ENCODE data around the gene PKP2. TPM values are rescaled to one million over a fixed set of nuclear protein-coding genes. Genes with fewer than 3 reads are reported as not detected.

Gene PKP2
- total and polyA plus RNA-seq, 2 experiments from 2014 or later = 60.0 to 62.4 TPM

- no peak overlapping the region for H3K4me3 ChIP-seq
- no peaks in the 10 kb centered on the region for H3K36me3 ChIP-seq (replicated peaks; ENCODE audit: insufficient read depth, low read depth)
- peaks cover 68% of the 10 kb centered on the region for H3K79me2 ChIP-seq
- no peak overlapping the region for H3K27ac ChIP-seq
- no peak for TF ChIP-seq EZH2phosphoT487 (IDR thresholded peaks at IDR 0.05; ENCODE audit: low read depth, severe bottlenecking, unreplicated experiment)
- TF ChIP-seq EZH2 (IDR thresholded peaks at IDR 0.05; ENCODE audit: borderline replicate concordance) = no peak
- no peak for TF ChIP-seq CTCF (IDR thresholded peaks at IDR 0.05; ENCODE audit: poor library complexity)
- WGBS (ENCODE audit: low lambda C conversion rate, missing lambda C conversion rate) = 89% methylated on average over 29 of the region's 29 CpGs
- H3K9me3 ChIP-seq (ENCODE audit: low read depth) = no peaks in the 10 kb centered on the region
- no peaks in the 10 kb centered on the region for H4K20me1 ChIP-seq (ENCODE audit: insufficient read depth, poor library complexity, severe bottlenecking)
- peaks cover 18% of the 10 kb centered on the region for H3K4me1 ChIP-seq (ENCODE audit: insufficient read depth)
- no peak overlapping the region for H2AFZ ChIP-seq
- DNase-seq (ENCODE audit: low spot score) = no peak
- no peak overlapping the region for H3K4me2 ChIP-seq
- H3K9me2 ChIP-seq (replicated peaks; ENCODE audit: insufficient read depth) = no peaks in the 10 kb centered on the region
- H3K27me3 ChIP-seq = no peaks in the 10 kb centered on the region
Observed at GRCh38 chr12:32877601-32878459, 18.7 kb downstream of the PKP2 start.

GRCh38 chr12:32876004-32876403 lies 20.6 kb downstream of the PKP2 start:
- Histone ChIP-seq H3K9me2 (replicated peaks; ENCODE audit: insufficient read depth) (no peaks in the 10 kb centered on the region), H3K4me2 (no peak overlapping the region), H2AFZ (no peak overlapping the region), H3K36me3 (replicated peaks; ENCODE audit: insufficient read depth, low read depth) (no peaks in the 10 kb centered on the region), H3K27me3 (no peaks in the 10 kb centered on the region), H3K4me1 (ENCODE audit: insufficient read depth) (peaks cover 18% of the 10 kb centered on the region), H3K9me3 (ENCODE audit: low read depth) (no peaks in the 10 kb centered on the region), H3K4me3 (no peak overlapping the region), H4K20me1 (ENCODE audit: insufficient read depth, poor library complexity, severe bottlenecking) (no peaks in the 10 kb centered on the region), H3K27ac (peak overlapping the region; percentile 5), H3K79me2 (peaks cover 67% of the 10 kb centered on the region)
- TF ChIP-seq EZH2phosphoT487 (IDR thresholded peaks at IDR 0.05; ENCODE audit: low read depth, severe bottlenecking, unreplicated experiment) (no peak), CTCF (IDR thresholded peaks at IDR 0.05; ENCODE audit: poor library complexity) (no peak), EZH2 (IDR thresholded peaks at IDR 0.05; ENCODE audit: borderline replicate concordance) (no peak)
- DNase-seq (ENCODE audit: low spot score) = no peak
- WGBS (ENCODE audit: low lambda C conversion rate, missing lambda C conversion rate) = 89% methylated on average over 2 of the region's 2 CpGs

- Histone ChIP-seq H3K36me3 (replicated peaks; ENCODE audit: insufficient read depth, low read depth) (no peaks in the 10 kb centered on the region), H3K4me2 (peak overlapping the region; percentile 20), H4K20me1 (ENCODE audit: insufficient read depth, poor library complexity, severe bottlenecking) (no peaks in the 10 kb centered on the region), H3K9me2 (replicated peaks; ENCODE audit: insufficient read depth) (no peaks in the 10 kb centered on the region), H2AFZ (no peak overlapping the region), H3K4me3 (no peak overlapping the region), H3K9me3 (ENCODE audit: low read depth) (no peaks in the 10 kb centered on the region), H3K27me3 (no peaks in the 10 kb centered on the region), H3K79me2 (peaks cover 67% of the 10 kb centered on the region), H3K4me1 (ENCODE audit: insufficient read depth) (peaks cover 16% of the 10 kb centered on the region), H3K27ac (peak overlapping the region; percentile 33)
- TF ChIP-seq EZH2phosphoT487 (IDR thresholded peaks at IDR 0.05; ENCODE audit: low read depth, severe bottlenecking, unreplicated experiment) (no peak), EZH2 (IDR thresholded peaks at IDR 0.05; ENCODE audit: borderline replicate concordance) (no peak), CTCF (IDR thresholded peaks at IDR 0.05; ENCODE audit: poor library complexity) (no peak)
- DNase-seq (ENCODE audit: low spot score) = no peak
- WGBS (ENCODE audit: low lambda C conversion rate, missing lambda C conversion rate) = 93% methylated on average over 1 of the region's 1 CpG
Observed at GRCh38 chr12:32874975-32875374, 21.6 kb downstream of the PKP2 start.
